Measurements from ENCODE around the gene RTN4RL2.

The RTN4RL2 gene

DNA sequence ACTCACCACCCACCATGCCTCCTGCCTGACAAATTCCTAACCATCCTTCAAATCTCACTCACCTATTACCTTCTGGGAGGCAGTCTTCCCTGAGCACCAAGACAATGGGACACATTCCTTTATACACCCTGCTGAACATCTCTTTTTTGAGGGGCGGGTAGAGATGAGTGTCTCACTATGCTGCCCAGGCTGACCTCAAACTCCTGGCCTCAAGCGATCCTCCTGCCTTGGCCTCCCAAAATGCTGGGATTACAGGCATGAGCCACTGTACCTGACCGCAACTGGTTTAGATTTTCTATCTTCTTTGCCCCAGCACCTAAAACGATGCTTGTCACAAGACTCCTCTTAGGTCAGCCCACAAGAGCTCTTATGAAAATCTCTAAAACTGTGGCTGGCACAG is 63.1 kb downstream of the RTN4RL2 start:
- in situ Hi-C loops (cut with MboI; ENCODE audit: low sequenced_read_pairs), result no loop called here
